GM06990 (cell line): ENCODE measurements around the gene IQGAP3.
A peak's percentile ranks its signal among the peaks of the same experiment; 100 is the strongest.

Experiments
- DNase-seq: peaks from one replicate; pipeline ENCODE4 v3.0.0-alpha.2; 2011; ENCODE audit not compliant: insufficient read length; ENCODE audit errors: extremely low read depth
- H3K27me3 ChIP-seq: replicated peaks from 2 replicates; pipeline ENCODE4 v1.6.0; 2011; ENCODE audit warnings: low read length; ENCODE audit not compliant: control insufficient read depth, insufficient read depth
- H3K36me3 ChIP-seq: 2 replicates; pipeline ENCODE4 v1.5.1; 2011; ENCODE audit warnings: low read length; ENCODE audit not compliant: control insufficient read depth, insufficient read depth
- H3K4me3 ChIP-seq: replicated peaks from 2 replicates; pipeline ENCODE4 v1.5.1; 2011; ENCODE audit warnings: low read depth, mild to moderate bottlenecking, control low read depth, low read length
- TF ChIP-seq, protein P1 (sequence below): IDR thresholded peaks from 2 replicates; pipeline ENCODE4 v1.5.1; 2011; ENCODE audit warnings: low read length, control low read depth, mild to moderate bottlenecking, inconsistent platforms; ENCODE audit not compliant: insufficient read depth, poor library complexity, severe bottlenecking

IQGAP3 gene

DNA sequence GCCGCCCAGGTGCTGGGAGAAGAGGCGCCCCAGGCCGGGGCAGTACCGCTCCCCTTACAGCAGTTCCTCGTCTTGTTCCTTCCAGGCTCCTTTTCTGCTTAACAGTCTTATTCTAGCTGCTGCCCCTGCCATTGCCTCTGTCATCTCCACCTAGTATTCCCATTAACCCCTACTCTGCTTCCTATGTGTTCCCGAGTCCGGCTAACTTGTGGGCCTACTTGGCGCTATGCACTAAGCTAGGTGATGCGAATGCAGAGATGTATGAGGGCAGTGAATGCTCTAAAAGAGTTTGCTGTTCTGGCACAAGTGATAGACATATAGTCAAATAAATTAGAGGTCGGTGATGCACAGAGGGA is 276 bp upstream of the IQGAP3 start:
- H3K27me3 ChIP-seq = no peaks in the 10 kb centered on the region; the same call in 1 of the 2 replicates
- TF ChIP-seq, protein P1, sequence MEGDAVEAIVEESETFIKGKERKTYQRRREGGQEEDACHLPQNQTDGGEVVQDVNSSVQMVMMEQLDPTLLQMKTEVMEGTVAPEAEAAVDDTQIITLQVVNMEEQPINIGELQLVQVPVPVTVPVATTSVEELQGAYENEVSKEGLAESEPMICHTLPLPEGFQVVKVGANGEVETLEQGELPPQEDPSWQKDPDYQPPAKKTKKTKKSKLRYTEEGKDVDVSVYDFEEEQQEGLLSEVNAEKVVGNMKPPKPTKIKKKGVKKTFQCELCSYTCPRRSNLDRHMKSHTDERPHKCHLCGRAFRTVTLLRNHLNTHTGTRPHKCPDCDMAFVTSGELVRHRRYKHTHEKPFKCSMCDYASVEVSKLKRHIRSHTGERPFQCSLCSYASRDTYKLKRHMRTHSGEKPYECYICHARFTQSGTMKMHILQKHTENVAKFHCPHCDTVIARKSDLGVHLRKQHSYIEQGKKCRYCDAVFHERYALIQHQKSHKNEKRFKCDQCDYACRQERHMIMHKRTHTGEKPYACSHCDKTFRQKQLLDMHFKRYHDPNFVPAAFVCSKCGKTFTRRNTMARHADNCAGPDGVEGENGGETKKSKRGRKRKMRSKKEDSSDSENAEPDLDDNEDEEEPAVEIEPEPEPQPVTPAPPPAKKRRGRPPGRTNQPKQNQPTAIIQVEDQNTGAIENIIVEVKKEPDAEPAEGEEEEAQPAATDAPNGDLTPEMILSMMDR = no peak
- H3K36me3 ChIP-seq = no peaks in the 10 kb centered on the region
- no peak for DNase-seq
- H3K4me3 ChIP-seq = peak overlapping the region; percentile 74

DNA sequence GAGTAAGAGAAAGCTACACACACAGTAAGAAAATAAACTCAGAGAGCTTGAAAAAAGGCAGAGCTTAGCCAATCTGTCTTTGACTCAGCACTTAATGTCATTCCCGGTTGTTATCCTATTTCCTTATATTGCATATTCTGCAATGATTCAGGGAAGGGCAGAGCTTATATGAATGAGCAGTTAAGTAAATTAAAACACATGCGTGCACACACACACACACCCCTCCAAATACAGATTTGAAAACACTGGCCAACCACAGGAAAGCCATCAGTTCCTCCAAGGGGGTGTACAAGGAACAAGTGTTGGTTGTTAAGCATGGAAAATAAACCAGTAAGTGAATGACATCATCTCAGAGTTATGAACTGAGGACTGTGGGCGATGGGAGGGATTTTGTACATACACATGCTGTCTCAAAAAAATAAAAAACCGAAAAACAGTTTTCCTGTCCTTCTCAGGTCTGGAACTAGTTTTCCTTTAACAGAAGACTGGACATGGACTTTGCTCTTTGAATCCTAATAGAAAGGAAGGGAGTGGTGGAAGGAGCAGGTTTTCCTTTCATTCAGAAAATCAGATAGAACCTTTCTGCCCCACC is 1.0 kb downstream of the IQGAP3 start:
- Histone ChIP-seq H3K36me3 (no peaks in the 10 kb centered on the region; the same call in 1 of the 2 replicates), H3K4me3 (peak overlapping the region; percentile 74), H3K27me3 (no peaks in the 10 kb centered on the region; the same call in 1 of the 2 replicates)
- TF ChIP-seq, protein P1 = no peak
- no peak for DNase-seq

DNA sequence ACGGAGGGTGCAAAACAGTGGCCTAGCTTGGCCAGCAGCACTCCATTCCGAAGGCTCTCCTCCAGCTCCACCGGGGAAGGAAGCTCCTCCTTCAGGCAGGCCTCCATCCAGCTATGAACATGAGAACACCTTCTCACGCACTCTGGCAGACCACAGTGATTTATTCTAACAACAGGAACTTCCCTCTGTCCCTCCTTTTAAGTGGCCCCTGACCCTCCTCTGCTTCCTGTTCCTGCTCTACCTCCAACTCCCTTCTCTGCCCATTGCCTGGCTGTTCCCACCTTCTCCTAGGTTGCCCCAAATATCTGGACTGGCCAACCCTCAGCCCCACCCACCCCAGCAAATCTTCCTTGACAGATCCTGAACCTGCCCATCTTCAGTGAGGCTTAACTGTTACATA is 5.9 kb downstream of the IQGAP3 start:
- TF ChIP-seq, protein P1 = no peak
- Histone ChIP-seq H3K36me3 (no peaks in the 10 kb centered on the region; the same call in none of the 2 replicates), H3K27me3 (no peaks in the 10 kb centered on the region), H3K4me3 (no peak overlapping the region)
- DNase-seq = no peak

DNA sequence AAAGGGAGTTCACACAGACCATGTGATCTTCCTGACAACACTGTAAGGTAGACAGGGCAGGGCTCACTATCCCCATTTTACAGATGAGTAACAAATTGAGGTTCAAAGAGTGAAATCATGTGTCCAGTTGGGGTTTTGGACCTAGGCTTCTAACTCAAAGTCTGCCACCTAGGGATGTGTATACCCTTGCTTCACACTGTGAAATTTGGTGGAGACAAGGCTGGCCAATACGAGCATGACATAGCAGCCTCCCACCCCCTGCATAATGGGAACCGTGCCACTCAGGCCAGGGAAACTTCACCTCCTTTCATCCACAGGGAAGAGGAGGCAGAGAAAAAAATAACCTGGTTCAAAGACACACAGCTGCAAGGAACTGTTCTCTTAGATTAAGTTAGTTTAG is 6.8 kb downstream of the IQGAP3 start:
- no peak for DNase-seq
- H3K4me3 ChIP-seq = no peak overlapping the region
- TF ChIP-seq, protein P1 = no peak
- no peaks in the 10 kb centered on the region for H3K27me3 ChIP-seq
- no peaks in the 10 kb centered on the region; the same call in none of the 2 replicates for H3K36me3 ChIP-seq

DNA sequence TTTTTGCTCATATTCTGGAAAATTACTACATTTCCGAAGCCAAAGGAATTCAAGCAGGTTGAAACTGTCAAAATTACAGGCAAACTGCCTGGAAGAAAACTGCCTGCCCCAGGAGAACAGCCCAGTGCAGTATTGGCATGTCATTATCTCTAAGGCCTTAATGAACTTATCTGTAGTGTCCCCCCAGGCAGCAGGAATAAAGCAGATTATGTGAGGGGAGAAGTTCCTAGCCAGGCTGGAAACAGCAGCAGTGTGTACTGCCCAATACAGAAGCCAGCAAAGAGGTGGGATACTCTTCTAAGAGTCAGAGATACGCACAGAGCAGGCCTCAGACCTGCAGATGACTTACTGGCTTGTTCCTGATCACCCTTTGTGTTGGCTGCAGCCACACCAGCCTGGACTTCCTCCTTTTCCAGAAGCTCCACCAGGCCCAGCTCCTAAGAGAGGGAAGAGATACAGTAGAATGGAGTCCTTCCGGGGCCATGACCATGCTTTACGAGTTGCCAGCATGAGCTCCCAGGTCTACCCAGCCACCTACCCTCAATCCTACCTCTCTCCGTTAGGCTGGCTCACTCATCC is 11.7 kb downstream of the IQGAP3 start:
- no peak for DNase-seq
- no peak overlapping the region for H3K4me3 ChIP-seq
- TF ChIP-seq, protein P1 = no peak
- H3K27me3 ChIP-seq = no peaks in the 10 kb centered on the region
- H3K36me3 ChIP-seq = peaks cover 1% of the 10 kb centered on the region
